Hepatocyte (in vitro differentiated cells): ENCODE data around the gene GAL.

ENCODE experiments used
- EZH2phosphoT487 ChIP-seq: fragments of 200-600 bp; sonication (generic); IDR thresholded peaks from one replicate; pipeline ENCODE4 v1.6.1; 2018; ENCODE audit warnings: antibody characterized with exemption, mild to moderate bottlenecking, low read depth, moderate library complexity; ENCODE audit not compliant: unreplicated experiment, severe bottlenecking
- TF ChIP-seq, protein P1 (sequence below): fragments of 200-600 bp; sonication (generic); IDR thresholded peaks from 2 replicates; pipeline ENCODE4 v1.5.1; 2016; ENCODE audit warnings: antibody characterized with exemption, mild to moderate bottlenecking; ENCODE audit not compliant: poor library complexity

DNA sequence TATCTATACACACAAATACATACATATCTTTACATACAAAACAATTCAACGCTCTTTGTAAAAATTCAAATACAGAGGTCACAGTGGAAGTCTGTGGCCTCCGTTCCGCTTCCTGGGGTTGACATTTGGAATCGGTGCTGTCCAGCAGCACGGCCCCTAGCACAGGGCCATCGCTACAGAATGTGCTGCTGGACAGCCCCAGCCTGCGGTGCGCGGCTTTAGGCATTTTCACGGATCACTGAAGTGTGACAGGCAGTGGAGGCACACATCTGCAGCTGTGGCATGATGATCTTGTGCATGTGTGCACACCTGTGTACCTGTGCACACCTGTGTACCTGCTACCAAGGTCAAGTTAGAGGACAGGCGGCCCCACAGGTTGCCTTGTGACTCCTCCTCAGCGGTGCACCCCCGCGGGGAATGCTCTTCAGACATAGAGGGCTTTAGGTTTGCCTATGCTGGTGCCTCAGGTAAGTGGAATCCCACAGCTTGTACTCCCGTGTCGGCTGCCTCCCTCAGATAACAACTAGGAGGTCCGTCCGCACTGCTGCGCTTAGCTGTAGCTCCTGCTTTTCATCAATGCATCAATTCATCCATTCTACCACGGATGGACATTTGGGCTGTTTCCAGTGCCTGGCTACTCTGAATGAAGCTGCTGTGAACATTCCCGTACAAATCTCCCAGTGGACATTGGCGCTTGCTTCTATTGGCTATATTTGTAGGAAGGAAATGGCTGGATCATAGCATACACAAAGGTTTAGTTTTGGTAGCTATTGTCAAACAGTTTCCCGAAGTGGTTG lies 29.9 kb downstream of the GAL start:
- TF ChIP-seq, protein P1, sequence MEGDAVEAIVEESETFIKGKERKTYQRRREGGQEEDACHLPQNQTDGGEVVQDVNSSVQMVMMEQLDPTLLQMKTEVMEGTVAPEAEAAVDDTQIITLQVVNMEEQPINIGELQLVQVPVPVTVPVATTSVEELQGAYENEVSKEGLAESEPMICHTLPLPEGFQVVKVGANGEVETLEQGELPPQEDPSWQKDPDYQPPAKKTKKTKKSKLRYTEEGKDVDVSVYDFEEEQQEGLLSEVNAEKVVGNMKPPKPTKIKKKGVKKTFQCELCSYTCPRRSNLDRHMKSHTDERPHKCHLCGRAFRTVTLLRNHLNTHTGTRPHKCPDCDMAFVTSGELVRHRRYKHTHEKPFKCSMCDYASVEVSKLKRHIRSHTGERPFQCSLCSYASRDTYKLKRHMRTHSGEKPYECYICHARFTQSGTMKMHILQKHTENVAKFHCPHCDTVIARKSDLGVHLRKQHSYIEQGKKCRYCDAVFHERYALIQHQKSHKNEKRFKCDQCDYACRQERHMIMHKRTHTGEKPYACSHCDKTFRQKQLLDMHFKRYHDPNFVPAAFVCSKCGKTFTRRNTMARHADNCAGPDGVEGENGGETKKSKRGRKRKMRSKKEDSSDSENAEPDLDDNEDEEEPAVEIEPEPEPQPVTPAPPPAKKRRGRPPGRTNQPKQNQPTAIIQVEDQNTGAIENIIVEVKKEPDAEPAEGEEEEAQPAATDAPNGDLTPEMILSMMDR: no peak
- no peak for TF ChIP-seq EZH2phosphoT487
